ENCODE data around the gene LRRC45.
"Not testable (repeated sequence)": the region's sequence is repeated elsewhere in the genome, so short reads cannot be mapped to it uniquely, and the experiment has no call there.

The LRRC45 gene

DNA sequence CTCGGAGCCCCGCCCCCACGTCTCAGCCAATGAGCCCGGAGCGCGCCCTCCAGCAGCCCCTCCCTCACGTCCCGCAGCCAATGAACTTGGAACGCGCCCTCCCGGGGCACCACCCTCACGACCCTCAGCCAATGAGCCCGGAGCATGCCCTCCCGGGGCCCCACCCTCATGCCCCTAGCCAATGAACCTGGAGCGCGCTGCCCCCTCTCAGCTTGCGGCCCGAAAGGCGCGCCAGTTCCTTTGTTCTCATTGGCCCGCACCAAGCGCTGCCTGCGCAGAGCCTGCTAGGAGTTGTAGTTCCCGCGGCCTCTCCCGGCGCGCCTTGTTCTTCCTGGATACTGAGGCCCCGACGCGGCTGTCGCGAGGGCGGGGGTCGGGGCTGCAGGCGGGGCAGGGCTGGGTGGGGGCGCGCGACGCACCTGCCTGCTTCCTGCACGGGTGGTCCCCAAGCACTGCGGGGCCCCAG lies at the start of gene LRRC45:
Gene LRRC45, plus strand, starts transcription at position 325 of the 466 bp plus-strand sequence. CDS start 339 bp downstream, outside the sequence.
- peak; percentile 97 for DNase-seq

GRCh38 chr17:81973432-81973831 lies 49.7 kb upstream of the LRRC45 start:
- no peak for DNase-seq

GRCh38 chr17:81976332-81977210 lies 46.5 kb upstream of the LRRC45 start:
- DNase-seq: peak; percentile 67

DNA sequence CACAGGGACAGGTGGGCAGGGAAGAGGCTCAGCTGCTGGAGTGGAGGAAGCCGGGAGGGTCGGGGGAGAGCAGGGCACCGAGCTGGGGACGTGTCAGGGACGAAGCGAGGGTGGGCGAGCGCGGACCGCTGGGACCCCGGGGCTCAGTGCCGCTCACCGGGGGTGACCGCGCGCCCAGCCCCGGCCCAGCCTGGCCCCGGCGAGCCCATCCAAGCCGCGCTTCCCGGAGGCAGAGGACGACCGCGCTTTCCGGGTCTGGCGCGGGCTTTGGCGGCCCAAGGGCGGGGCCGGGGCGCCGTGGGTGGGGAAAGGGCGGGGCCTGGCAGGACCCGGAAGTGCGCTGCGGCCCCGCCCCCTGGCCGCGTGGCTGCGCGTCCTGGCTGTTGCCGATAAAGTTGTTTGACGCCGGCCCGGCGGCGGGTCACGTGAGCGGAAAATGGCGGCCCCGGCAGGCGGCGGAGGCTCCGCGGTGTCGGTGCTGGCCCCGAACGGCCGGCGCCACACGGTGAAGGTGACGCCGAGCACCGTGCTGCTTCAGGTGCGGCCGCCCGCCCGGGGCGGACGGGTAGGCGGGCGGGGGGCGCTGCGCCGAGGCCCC lies 45.8 kb upstream of the LRRC45 start, which contains the start of gene ASPSCR1:
Gene ASPSCR1, plus strand, starts transcription at position 419 of the 598 bp plus-strand sequence. Its CDS starts 18 bp downstream, at position 437.
- peak; percentile 79 for DNase-seq

DNA sequence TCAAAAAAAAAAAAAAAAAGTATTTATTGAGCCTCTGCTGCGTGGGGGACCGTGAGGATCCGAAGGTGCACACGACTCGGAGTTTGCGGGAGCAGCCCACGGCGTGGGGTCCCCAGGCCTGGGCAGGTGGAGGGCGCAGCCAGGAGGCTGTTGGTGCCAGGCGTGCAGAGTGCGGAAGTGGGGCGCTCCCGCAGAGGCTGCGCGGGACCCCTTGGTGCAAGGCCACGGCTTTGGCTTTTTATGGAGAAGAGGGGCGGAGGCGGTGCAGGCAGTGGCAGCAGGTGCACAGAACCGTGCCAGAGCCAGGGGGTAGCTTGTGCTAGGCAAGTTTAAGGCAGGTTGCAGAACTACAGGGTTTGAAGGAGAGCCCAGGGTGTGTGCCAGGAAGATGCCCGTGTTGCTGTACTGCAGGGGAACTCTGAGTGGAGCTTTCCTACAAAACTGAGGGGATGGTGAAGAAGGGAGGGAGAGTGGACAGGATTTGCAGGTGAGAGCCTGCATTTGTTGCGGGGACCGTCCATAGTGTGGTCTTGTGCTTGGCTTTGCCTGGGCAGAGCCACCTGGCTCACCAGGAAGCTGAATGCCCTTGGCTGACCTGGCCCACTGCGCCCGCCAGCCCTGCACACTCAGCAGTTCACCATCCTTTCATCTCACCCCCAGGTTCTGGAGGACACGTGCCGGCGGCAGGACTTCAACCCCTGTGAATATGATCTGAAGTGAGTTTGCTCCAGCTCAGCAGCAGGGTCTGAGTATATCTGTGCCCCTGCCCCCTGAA lies 44.4 kb upstream of the LRRC45 start:
- DNase-seq: no peak

DNA sequence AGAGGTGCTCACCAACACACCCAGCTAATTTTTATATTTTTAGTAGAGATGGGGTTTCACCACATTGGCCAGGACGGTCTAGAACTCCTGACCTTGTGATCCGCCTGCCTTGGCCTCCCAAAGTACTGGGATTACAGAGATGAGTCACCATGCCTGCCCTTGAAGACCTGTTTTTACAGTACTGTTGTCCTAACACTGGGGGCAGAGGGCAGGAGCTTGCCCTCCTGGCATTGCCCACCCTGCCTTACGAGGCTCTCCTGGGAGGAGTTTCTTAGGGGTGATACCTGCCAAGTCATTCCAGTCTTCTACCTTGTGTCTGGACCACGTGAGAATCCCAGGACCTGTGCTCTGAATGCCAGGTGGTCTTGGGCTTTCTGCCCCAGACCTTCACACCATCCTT lies 43.0 kb upstream of the LRRC45 start:
- DNase-seq: no peak

- DNase-seq: no peak
Observed at GRCh38 chr17:81980707-81981343, 42.3 kb upstream of the LRRC45 start.

DNA sequence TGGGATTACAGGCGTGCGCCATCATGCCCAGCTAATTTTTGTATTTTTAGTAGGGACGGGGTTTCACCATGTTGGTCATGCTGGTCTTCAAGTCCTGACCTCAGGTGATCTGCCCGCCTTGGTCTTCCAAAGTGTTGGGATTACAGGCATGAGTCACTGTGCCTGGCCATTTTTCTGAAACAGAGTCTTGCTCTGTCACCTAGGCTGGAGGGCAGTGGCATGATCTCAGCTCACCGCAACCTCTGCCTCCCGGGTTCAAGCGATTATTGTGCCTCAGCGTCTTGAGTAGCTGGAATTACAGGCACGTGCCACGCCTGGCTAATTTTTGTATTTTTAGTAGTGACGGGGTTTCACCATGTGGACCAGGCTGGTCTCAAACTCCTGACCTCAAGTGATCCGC lies 41.6 kb upstream of the LRRC45 start:
- DNase-seq: not testable (repeated sequence)

- DNase-seq: no peak
Observed at GRCh38 chr17:81983011-81983638, 40.0 kb upstream of the LRRC45 start.

- no peak for DNase-seq
Observed at GRCh38 chr17:81983639-81984373, 39.3 kb upstream of the LRRC45 start.

GRCh38 chr17:81984773-81985410 lies 38.2 kb upstream of the LRRC45 start:
- no peak for DNase-seq

DNA sequence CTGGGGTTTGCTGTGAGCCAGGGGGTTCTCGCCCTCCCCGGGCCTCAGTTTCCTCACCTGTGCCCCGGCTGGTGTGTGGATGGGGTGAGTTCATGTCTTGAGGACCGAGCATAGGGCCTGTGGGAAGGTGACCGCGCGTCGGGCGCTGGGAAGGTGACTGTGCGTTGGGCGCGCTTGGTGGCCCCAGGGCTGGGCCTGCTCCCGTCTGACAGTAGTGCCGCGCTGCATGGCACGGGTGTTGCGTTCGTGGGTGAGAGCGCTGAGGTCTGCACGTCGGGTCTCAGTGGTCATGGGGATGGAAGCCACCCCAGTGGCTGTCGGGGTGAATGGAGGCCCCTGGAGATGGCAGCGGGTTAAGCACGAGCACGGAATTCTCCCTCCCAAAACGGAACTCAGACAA lies 36.5 kb upstream of the LRRC45 start:
- DNase-seq: no peak

DNA sequence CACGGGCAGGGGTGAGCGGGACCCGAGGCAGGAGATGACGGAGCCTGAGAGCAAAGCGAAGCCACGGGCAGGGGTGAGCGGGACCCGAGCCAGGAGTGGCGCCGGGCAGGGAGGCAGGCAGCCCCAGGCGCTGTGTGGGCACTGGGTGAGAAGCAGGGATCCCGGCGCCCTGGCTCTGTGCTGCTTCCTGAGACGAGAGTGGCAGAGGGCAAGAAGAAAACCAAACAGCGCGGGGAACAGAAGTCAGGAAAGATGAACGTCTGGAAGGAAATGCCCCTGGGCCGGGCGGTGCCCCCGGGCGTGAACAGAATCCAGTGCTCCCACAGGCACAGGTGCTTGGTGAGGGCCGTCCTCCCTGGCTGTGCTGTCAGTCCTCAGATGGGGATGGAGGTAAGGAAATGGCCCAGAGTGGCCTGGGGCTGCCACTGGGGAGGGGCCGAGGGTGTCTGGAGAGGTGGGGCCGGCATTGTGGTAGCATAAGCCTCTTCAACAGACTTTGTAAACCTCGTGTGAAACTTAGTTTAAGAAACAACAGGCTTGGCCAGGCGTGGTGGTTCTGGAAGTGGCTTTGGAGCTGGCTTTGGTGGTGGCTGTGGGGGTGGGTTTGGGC lies 35.8 kb upstream of the LRRC45 start:
- DNase-seq: no peak

GRCh38 chr17:81990836-81991683 lies 32.0 kb upstream of the LRRC45 start:
- no peak for DNase-seq

- peak; percentile 85 for DNase-seq
Observed at GRCh38 chr17:81991684-81992305, 31.3 kb upstream of the LRRC45 start.

DNA sequence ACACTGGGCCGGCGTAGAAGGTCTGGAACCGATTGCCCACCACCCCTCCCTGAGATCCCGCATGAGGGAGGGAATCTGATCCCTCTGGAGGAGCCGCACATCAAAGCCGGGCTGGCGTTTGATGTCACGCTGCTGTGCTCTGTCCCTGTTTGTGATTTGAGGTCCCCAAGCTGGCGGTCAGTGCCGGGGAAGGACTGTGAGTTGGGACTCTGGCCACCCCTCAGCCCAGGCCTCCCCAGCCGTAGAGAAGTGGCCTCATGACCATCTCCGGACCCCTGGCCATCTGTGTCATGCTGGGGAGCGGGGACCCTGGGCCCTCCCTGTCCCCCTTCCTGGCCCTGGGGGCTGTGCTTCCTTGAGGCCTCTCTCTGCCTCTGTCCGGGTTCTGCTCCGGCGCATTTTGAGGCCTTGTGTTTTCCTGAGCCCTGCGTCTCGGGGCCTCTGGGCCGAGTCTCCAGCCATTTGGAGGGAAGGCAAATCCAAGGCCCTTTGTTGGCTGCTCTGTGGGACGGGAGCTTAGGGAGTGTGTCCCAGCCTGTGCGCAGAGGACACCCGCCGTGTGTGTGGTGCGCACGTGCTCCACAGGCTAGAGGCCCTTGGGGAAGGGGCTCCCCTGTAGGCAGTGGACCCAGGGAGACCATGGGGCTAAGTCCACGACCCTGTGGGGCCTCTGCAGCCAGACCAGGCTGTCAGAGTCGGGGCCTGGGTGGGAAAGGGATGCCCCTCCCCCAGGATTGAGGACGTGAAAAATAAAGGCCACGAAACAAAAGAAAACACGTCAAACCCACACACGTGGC lies 30.6 kb upstream of the LRRC45 start:
- DNase-seq: no peak

GRCh38 chr17:81993729-81994592 lies 29.1 kb upstream of the LRRC45 start:
- DNase-seq: no peak
